Upper lobe of right lung (tissue), 1 donor: ENCODE results near the gene CUZD1. TPM values are rescaled to one million over a fixed set of nuclear protein-coding genes. Genes with fewer than 3 reads are reported as not detected.

Experiments
- ATAC-seq: fragments of 200-7000 bp; cut with Tn5 transposase; one replicate; pipeline ENCODE4 v1.9.1; 2020; ENCODE audit warnings: mild to moderate bottlenecking, moderate library complexity
- DNase-seq: peaks from one replicate; pipeline ENCODE4 v3.0.0-alpha.2; 2020
- H3K27ac ChIP-seq: fragments of 200-600 bp; one replicate; pipeline ENCODE4 v1.8.0; 2022
- H3K27me3 ChIP-seq: fragments of 200-600 bp; one replicate; pipeline ENCODE4 v1.8.0; 2022; ENCODE audit warnings: mild to moderate bottlenecking
- H3K36me3 ChIP-seq: fragments of 200-600 bp; one replicate; pipeline ENCODE4 v1.8.0; 2022
- H3K4me1 ChIP-seq: fragments of 200-600 bp; one replicate; pipeline ENCODE4 v1.8.0; 2022
- H3K4me3 ChIP-seq: fragments of 200-600 bp; one replicate; pipeline ENCODE4 v1.8.0; 2022; ENCODE audit warnings: mild to moderate bottlenecking
- H3K9me3 ChIP-seq: fragments of 200-600 bp; one replicate; pipeline ENCODE4 v1.8.0; 2022
- CTCF ChIP-seq: fragments of 200-600 bp; IDR thresholded peaks from one replicate; pipeline ENCODE4 v1.8.0; 2022; ENCODE audit warnings: antibody characterized with exemption
- intact Hi-C: fragments of 100-400 bp; cut with DNase I; formaldehyde crosslinking; loops from one replicate; pipeline ENCODE4 v1.11.0; 2022
- total RNA-seq: library from RNA; stranded (reverse); fragmentation: NEBNext Ultra II Directional; extraction: Animal tissue kit (Norgen Biotek cat#: 25700); gene quantifications from one replicate; pipeline ENCODE4 v1.2.1, GENCODE V29; 2021
- donor health status: DM: no; HTN: yes; CAD: no; lungs with severe emphysema.

The CUZD1 gene
- total RNA-seq, 1 donor from 2014 or later = 0.78 TPM

- no peaks in the 10 kb centered on the region for H3K27me3 ChIP-seq
- H3K4me3 ChIP-seq = no peak overlapping the region
- no peaks in the 10 kb centered on the region for H3K4me1 ChIP-seq
- ATAC-seq = peak; percentile 43
- no peaks in the 10 kb centered on the region for H3K9me3 ChIP-seq
- intact Hi-C loops = no loop called here
- H3K36me3 ChIP-seq = no peaks in the 10 kb centered on the region
- no peak for TF ChIP-seq CTCF
- no peak overlapping the region for H3K27ac ChIP-seq
- DNase-seq = no peak
Measured at GRCh38 chr10:122856902-122857301, 11.2 kb upstream of the CUZD1 start.

GRCh38 chr10:122855745-122856144, 10.1 kb upstream of the CUZD1 start:
- Histone ChIP-seq H3K27ac (no peak overlapping the region), H3K27me3 (no peaks in the 10 kb centered on the region), H3K4me3 (no peak overlapping the region), H3K36me3 (no peaks in the 10 kb centered on the region), H3K9me3 (no peaks in the 10 kb centered on the region), H3K4me1 (no peaks in the 10 kb centered on the region)
- no peak for ATAC-seq
- no peak for TF ChIP-seq CTCF
- intact Hi-C loops = no loop called here
- no peak for DNase-seq

- Histone ChIP-seq H3K4me1 (no peaks in the 10 kb centered on the region), H3K27ac (no peak overlapping the region), H3K9me3 (no peaks in the 10 kb centered on the region), H3K27me3 (no peaks in the 10 kb centered on the region), H3K36me3 (no peaks in the 10 kb centered on the region), H3K4me3 (no peak overlapping the region)
- no peak for TF ChIP-seq CTCF
- DNase-seq (no peak), ATAC-seq (no peak)
- intact Hi-C loops = no loop called here
Measured at GRCh38 chr10:122854648-122855047, 9.0 kb upstream of the CUZD1 start.

GRCh38 chr10:122853665-122854313, 8.1 kb upstream of the CUZD1 start:
- no peaks in the 10 kb centered on the region for H3K4me1 ChIP-seq
- no peak overlapping the region for H3K27ac ChIP-seq
- H3K27me3 ChIP-seq = no peaks in the 10 kb centered on the region
- H3K4me3 ChIP-seq = no peak overlapping the region
- no peaks in the 10 kb centered on the region for H3K9me3 ChIP-seq
- H3K36me3 ChIP-seq = no peaks in the 10 kb centered on the region
- ATAC-seq = no peak
- intact Hi-C loops = no loop called here
- no peak for DNase-seq
- TF ChIP-seq CTCF = no peak

- no peak for DNase-seq
- Histone ChIP-seq H3K4me3 (no peak overlapping the region), H3K27ac (no peak overlapping the region), H3K27me3 (no peaks in the 10 kb centered on the region), H3K4me1 (no peaks in the 10 kb centered on the region), H3K36me3 (no peaks in the 10 kb centered on the region), H3K9me3 (no peaks in the 10 kb centered on the region)
- ATAC-seq = no peak
- no peak for TF ChIP-seq CTCF
- intact Hi-C loops = no loop called here
Measured at GRCh38 chr10:122852261-122852660, 6.6 kb upstream of the CUZD1 start.
